NCI-H345 treated with DMSO at 0.1 percent for 48 hours (cell line): ENCODE results near the gene DNAH9.
A peak's percentile ranks its signal among the peaks of the same experiment; 100 is the strongest.

Source experiments
- DNase-seq: peaks from one replicate; lab custom pipeline; 2025; ENCODE audit not compliant: unreplicated experiment; lab: John Stamatoyannopoulos, UW

DNAH9 gene, protein sequence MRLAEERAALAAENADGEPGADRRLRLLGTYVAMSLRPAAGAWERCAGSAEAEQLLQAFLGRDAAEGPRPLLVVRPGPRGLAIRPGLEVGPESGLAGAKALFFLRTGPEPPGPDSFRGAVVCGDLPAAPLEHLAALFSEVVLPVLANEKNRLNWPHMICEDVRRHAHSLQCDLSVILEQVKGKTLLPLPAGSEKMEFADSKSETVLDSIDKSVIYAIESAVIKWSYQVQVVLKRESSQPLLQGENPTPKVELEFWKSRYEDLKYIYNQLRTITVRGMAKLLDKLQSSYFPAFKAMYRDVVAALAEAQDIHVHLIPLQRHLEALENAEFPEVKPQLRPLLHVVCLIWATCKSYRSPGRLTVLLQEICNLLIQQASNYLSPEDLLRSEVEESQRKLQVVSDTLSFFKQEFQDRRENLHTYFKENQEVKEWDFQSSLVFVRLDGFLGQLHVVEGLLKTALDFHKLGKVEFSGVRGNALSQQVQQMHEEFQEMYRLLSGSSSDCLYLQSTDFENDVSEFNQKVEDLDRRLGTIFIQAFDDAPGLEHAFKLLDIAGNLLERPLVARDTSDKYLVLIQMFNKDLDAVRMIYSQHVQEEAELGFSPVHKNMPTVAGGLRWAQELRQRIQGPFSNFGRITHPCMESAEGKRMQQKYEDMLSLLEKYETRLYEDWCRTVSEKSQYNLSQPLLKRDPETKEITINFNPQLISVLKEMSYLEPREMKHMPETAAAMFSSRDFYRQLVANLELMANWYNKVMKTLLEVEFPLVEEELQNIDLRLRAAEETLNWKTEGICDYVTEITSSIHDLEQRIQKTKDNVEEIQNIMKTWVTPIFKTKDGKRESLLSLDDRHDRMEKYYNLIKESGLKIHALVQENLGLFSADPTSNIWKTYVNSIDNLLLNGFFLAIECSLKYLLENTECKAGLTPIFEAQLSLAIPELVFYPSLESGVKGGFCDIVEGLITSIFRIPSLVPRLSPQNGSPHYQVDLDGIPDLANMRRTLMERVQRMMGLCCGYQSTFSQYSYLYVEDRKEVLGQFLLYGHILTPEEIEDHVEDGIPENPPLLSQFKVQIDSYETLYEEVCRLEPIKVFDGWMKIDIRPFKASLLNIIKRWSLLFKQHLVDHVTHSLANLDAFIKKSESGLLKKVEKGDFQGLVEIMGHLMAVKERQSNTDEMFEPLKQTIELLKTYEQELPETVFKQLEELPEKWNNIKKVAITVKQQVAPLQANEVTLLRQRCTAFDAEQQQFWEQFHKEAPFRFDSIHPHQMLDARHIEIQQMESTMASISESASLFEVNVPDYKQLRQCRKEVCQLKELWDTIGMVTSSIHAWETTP (N-terminal part only)

DNA sequence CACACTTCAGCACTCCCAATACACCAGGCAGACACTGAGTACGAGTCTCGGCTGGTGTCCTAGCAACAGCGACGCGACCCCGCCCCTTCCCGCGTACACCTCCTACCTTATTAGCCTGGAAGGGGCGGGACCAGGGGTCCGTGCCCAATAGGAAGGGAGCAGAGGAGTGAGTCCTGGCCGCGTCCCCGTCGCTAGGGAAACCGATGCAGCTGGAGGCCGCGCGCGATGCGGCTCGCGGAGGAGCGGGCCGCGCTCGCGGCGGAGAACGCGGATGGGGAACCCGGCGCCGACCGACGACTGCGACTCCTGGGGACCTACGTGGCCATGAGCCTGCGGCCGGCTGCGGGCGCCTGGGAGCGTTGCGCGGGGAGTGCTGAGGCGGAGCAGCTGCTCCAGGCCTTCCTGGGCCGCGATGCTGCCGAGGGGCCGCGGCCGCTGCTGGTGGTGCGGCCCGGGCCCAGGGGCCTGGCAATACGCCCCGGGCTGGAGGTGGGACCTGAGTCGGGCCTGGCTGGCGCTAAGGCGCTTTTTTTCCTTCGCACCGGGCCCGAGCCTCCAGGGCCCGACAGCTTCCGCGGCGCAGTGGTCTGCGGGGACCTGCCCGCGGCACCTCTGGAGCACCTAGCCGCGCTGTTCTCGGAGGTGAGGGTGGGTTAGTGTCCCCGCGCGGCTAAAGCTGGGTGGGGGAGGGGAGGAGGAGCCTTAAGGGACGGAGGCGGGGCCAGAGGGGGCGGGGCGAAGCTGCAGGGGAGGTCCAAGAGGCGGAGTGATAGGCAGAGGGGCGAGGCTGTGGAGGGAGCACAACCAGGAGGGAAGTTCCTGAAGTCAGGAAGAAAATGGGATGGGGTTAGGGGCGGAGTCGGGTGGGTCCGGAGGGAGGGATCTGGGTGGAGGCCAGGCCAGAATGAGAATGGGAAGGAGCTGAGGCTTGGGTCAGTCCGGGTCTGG is at the start of gene DNAH9:
Gene DNAH9, plus strand, starts transcription at position 197 of the 948 bp plus-strand sequence. Its CDS starts 29 bp downstream, at position 226.
- peak; percentile 76 for DNase-seq

DNA sequence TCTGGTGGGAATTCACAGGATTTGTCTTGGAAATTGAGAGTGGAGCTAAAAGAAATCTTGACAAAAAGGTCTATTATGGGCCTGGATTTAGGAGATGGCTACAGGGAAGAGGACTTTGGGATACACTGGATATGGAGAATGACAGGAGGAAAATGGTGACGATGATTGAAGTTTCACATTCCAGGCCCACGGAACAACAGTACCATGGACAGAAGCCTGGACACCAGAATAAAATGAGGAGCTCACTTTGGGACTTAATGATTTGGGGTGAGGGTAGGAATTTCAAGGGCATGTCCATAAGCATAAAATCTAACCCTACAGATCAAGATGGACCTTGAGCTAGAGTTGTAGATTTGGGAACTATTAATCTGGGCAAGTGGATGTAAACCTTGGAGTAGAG is 47.8 kb upstream of the DNAH9 start:
- no peak for DNase-seq

DNA sequence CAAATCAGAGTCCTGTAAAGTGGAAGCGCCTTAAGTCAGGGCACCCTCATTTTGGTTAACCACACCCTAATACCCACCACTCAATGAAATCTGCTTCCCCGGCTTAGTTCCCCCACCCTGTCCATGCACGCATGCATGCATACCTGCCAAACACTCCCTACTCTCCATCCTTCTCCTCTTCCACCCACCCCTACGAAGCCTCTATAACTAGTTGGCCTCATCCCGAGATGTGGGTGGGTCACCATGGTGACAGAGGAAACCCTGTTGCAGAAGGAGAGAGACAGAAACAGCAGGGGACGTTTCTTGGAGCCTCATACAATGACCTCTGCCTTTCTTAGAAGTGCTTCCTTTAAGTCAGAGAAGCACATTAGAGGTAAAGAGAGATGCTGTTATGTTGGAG is 46.8 kb upstream of the DNAH9 start:
- no peak for DNase-seq

DNA sequence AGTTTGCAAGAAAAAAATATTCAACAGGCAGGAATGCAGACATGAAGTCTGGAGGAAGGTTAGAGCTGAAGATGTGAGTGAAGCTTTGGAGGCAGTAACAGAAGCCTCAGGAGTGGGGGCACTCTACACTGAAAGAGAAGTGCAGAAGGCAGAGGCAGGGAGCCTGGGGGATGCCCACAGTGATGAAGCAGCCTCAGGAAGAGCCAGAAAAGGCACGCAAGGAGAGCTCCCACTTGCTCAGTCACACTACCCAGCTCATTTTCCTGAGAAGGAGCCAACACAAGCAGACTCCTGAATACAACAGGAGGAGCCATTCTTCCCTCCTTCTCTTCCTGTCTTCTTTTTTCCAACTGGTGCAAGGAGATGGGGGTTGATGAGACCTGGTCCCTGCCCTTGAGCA is 45.1 kb upstream of the DNAH9 start:
- no peak for DNase-seq

DNA sequence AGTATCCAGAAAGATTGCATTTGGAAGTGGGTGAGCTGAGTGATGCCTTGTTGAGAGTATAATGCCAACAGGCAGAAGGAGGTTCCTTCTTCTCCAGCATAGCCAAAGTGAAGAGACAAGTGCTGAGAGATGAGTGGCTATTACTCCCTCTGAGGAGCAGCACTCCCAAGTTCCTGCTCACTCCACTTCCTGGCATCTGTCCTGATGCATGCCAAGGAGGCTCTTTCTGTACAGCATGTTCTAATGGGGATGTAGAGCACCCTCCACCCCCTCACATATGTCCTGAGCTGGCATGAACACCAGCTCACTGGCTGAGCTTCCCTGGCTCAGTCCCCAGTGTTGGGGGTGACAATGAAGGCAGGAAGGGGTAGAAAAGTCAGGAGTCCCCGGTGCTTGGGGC is 44.2 kb upstream of the DNAH9 start:
- DNase-seq: no peak

DNA sequence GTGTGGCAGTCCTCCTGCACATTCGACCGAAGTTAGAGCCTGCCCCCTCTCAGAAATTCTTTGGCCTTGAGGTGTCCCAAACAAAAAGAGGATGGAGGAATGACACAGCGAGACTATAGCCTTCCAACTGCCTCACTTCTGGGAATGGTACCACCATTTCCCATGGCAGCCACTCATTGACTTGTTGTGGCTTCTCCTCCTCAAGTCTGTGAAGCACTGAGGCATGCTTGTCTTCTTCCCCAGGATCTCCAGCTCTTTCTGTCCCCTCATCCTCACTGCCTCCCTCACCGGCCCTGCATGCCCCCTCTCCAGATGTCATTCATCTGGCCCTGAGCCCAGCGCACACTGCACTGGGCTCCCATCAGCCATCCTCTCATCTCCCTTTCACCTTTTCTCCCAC is 43.7 kb upstream of the DNAH9 start:
- no peak for DNase-seq

DNA sequence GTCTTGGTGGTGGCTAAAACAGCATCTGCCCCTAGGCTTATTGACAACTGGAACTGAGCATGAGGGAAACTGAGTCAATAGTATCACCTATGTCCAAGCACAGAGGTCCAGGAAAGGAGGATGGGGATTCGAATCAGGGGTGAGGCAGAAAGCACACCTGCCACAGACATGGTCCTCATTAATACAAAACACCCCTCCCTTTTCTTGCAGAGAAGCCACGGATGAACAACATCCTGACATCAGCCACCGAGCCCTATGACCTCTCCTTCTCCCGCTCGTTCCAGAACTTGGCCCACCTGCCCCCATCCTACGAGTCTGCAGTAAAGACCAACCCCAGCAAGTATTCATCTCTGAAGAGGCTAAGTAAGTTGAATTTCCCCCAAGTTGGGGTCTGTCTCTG is 42.7 kb upstream of the DNAH9 start:
- no peak for DNase-seq

DNA sequence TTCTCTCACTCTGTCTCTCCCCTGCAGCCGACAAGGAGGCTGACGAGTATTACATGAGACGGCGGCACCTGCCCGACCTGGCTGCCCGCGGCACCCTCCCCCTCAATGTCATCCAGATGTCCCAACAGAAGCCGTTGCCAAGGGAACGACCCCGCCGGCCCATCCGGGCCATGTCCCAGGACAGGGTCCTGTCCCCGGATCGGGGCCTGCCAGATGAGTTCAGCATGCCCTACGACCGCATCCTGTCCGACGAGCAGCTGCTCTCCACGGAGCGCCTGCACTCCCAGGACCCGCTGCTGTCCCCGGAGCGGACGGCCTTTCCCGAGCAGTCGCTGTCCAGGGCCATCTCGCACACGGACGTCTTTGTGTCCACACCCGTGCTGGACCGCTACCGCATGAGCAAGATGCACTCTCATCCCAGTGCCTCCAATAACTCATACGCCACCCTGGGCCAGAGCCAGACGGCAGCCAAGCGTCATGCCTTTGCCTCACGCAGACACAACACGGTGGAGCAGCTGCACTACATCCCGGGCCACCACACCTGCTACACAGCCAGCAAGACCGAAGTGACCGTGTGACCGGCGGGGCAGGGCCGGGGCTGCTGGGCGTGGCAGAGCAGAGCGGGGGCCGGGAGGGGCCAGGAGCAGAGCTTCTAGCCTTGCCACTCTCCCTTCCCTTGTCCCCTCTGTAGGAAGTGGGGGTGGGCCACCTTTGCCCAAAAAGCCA is 40.4 kb upstream of the DNAH9 start:
- no peak for DNase-seq

DNA sequence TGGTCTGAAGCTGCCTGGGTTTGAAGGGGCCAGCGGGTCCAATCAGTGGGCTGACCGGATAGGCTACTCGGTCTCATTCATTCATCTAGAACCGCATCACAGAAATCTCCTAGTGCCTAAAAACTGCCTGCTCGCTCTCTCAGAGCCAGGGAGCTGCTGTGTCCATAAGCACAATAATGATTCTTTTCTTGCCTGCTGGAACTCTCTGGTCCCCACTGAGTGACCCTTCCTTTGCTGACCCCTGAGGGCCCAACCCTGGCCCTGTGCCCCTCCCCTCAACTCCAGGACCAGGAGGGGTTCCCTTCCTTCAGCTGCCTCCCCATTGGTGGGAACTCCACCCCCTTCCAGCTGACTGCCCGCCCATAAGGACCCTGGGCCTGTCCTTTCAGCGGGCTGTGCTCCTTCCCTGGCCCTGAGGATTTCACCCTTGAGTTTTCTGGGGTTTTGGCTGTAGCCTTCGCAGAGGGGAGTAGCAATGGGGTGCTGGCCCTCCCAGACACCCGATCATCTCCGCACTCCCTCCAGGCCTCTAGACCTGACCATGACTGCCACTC is 39.5 kb upstream of the DNAH9 start:
- DNase-seq: no peak

DNA sequence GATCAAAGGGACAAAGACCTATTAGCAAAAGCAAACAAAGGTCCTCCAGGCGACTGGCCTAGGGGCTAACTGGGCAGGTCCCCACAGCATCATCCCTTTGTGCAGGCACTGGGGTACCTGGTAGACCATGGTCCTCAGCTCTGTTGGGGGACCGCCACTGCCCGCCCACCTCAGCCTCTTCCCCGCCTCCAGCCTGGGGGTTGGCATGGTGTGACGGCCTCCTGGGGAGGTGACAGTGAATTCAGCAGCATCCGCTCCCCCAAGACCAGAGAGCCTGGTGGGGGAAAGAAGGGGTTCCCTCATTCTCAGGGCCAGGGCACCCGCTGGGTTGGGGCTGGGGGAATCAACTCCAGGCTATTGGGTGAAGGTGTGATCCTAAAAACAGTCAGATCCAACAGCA is 38.7 kb upstream of the DNAH9 start:
- DNase-seq: no peak

DNA sequence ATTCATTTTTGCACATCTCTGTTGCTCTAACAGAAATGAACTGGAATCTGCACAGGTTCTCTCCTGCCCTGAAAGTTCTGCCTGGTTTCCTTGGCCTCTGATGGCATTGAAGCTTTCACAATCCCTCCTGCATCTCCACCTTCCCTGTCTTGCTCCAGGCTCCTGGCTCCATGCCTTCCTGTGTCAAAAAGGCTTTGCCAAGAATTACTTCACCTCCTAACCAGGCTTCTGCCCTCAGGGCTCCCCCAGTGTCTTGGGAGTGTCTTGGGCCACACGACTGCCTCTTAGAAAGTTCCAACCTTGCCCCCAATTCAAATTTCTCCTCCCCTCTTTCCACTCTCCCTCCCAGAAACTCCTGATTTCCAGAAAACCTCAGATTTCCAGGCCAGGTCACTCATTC is 37.0 kb upstream of the DNAH9 start:
- no peak for DNase-seq

DNA sequence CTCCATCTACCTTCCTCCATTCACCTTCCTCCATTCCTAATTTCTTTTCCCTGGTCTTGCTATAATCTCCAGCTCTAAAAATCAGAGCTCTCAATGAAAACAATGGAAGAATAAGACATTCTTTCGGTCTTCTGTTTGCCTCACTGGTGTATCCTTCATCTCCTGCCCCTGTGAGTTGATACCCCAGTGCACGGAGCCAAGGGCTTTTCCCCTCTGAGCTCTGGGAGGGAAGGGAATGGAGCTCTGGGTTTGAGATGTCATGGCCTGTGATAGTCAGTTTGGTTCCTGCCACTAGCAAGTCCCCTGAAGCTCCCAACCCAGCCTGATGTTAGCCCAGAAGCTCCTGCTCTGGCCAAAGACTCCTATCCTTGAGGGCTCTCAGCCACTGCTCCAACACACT is 36.6 kb upstream of the DNAH9 start:
- no peak for DNase-seq

DNA sequence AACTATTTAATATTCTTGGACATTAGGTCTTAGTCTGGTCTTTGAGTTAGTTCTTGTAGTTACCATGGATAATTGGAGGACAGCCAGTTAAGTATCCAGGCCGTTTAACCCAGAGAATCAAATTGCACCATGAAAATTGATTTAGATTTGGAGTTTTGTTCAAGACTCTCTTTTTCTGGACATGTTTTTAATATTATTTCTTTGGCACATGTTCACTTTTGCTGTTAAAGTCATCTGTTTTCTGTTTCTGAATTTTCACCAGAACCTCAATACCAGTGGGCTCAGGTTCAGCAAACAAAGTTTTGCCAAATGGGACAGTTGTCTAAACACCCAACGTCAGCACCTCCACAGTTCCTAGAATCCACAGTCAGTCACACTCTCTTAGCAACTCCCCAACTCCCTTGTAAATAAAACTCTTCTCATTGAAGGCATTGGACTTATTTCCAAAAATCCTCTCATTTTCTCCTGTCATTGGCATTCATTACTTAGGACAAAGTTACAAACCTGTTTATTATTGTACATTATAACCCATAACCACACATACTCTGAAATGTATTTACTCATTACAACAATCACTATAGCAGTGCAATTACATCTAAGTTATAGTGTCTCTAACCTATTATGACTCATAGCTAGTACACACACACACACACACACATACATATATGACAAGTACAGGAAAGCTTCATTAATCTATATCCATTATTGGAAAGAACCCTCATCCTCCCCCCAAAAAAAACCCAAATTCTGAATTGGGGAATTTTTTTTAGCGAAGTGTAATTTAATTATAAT is 33.5 kb upstream of the DNAH9 start:
- DNase-seq: no peak

DNA sequence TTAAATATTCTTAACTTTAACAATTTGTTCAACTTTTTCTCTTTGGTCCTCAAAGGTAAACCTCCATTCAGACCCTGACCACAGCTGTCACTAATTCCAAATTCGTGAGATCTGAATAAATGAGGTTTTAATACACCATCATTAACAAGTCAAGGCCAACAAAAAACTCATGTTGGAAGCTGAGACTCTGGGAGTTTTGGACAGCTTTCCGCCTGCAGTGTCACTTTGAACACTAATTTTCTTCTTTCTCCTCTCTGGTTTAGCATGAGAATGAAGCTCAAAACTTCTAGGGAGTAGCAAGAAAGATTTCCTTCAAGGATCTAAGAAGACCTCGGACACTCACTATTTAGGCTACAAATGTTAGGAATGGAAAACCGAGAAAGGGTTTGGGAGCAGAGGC is 32.7 kb upstream of the DNAH9 start:
- no peak for DNase-seq

DNA sequence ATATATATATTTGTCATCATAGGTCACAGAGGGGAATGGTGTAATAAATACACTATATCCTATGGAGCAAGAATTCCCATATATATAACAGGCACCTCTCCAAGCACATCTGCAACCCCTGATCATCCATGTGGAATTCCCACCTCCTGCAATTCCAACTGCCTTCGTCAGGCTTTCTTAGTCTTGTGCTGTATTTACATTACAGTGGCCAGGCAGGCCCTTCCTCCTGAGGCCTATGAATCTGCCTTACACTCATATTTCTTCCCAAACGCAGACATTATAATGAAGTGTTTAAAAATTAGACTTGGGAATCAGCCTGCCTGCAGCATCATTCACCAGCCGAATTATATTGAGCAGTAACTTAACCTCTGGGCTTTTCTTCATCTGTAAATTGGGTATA is 19.3 kb upstream of the DNAH9 start:
- DNase-seq: no peak

DNA sequence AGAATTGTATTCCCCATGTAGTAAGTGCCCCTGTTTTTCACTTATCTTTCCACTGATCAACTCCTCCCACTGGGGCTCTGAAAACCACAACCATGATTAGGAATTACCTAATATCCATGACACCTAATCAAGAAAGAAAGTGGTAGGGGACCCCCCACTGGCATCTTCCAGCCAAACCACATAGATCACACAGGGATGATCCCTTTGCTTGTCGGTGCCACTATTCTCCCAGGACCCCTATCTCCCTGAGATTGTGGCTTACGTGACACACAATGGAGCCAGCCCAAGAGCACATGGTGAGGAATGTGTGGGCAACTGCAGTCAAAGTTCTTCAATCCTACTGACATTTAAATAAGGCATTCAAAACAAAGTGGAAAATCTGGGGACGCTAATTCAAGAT is 17.6 kb upstream of the DNAH9 start:
- DNase-seq: no peak

DNA sequence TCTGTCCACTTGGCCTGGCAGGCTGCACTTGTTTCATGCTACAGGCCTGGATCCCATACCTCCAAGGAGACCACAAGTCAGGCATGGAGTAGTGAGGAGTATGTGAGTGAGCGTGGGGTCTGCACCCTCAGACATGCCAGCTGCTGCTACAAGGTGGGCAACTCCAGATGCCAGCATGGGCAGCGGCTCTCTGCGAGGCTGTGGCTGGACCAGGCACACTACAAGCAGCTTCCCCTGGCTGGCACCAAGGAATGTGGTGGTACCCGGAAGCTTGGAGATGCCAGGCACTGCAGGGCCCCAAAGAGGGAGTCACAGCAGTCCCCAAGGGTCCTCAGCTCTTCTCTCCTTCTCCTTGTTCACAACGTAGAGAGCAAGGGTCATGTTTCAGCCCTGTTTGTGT is 16.1 kb upstream of the DNAH9 start:
- DNase-seq: no peak

DNA sequence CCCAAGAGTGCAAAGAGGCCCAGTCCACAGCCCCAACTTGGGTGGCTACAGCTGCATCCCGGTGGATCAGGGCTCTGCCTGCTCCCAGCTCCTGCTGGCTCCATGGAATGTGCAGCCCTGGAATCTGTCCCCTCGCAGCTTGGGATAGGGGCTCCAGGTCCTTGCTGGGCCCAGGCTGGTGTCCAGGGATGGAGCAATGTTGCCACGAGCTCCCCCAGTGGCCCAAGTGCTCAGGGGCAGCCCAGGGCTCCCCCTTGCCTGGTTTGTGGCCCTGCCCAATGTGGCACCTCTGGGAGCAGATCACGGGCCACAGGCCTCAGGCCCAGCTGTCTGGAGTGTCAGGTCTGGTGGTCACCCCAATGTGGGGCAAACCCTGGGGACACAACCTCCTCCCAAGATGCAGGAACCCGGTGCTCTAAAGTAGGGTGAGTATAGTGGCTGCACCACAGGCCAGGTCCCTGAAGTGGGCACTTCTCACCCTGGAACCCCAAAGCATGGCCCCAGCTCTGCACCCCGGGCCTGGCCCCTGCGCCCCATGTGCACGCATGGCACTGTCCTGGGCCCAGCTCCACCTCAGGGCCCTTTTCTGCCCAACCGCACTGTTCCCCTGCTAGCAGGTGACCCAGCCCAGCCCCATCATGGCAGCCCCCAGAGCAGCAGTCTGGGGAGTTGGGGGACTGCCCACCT is 14.8 kb upstream of the DNAH9 start:
- no peak for DNase-seq
